ENCODE measurements around the gene STK17A.
"Not testable (repeated sequence)": the region's sequence is repeated elsewhere in the genome, so short reads cannot be mapped to it uniquely, and the experiment has no call there.

The STK17A gene

DNA sequence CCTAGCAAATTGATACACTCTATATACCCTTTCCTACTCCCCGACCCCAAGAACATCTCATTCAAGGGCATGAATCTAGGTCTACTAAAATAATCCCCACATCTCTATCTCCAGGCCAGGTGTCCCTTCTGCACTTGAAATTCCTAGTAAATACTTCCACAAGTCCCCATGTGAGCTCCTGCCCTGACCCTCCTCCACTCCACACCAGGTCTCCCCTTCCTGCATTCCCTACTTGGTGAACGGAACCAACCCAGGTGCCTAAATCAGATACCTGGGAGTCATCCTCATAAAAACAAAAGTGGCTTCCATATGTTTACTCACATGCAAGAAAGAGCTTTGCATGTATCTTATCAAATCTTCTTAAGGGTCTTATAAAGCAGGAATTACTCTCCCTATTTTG, 77.2 kb downstream of the STK17A start:
- DNase-seq, result no peak

- no peak for DNase-seq
Measured at GRCh38 chr7:43664681-43665080, 81.8 kb downstream of the STK17A start.

DNA sequence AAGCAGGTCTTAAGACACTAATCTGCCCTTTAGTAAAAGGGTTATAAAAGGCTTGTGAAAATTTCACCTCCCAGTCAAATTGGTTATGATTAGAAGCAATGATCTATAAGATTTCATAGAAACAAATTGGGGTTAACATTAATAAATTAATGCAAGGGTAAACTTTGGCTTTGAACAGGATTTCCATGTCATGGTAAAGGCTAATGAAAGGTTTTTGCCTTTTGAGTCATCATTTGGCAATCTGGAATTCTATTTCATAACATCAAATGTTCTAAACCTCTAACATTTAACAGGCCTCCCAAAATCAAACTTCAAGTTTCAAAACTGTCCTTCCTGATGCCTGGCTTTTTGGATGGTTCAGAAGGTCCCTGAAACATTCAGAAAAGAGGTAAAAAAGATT, 84.0 kb downstream of the STK17A start:
- DNase-seq, result no peak

DNA sequence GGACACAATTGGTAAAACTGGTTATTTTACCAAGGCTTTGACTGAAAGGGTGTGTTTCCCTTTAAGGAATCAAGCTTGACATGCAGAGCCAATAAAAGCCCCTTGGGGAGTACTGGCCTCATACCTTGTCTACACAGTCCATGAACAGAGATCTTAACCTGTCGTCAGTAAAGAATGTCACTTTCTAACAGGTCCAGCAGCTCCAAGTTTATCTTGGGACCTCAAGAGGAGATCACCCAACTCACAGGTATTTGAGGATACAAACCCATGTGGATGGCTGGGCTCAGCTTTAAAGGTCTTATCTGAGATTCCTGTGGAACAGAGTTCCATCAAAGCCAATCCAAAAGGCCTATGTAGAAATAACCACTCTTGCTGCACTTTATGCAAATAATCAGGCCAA, 85.1 kb downstream of the STK17A start:
- no peak for DNase-seq

DNA sequence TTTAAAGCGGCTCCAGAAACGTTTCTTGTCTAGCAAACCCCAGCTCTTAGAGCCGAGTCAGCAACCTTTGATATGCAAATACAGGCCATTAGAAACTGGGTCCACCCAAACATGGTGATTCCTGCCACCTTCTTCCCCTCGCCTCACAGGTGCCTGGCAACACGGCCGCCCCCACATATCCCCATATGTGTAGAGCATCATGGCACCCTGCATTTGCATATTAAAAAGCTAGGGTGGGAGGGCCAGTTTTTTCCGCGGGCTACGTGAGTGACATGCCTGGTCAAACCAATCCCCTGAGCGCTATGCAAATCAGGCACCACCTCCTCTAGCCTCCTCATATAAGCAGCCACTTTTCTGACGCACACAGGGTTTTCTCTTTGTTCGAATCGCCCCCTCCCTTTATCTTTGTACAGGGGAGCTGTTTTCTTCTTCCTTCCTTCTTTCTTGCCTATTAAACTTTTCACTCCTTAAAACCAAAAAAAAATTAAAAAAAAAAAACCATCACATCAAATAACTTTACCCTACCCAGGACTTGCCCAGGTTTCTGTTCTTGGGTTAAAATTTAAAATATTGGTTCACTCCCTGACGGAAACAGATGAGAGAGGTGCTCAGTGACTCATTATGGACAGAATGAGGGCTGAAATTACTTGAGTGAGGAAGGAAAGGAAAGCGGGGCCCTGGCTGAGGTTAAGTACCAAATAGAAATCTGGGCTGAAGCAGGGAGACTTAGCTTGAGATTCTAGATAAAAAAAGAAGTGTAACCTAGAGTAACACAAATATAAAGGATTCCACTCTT, 86.6 kb downstream of the STK17A start:
- DNase-seq, result no peak

- DNase-seq, result no peak
Measured at GRCh38 chr7:43671521-43671920, 88.6 kb downstream of the STK17A start.

DNA sequence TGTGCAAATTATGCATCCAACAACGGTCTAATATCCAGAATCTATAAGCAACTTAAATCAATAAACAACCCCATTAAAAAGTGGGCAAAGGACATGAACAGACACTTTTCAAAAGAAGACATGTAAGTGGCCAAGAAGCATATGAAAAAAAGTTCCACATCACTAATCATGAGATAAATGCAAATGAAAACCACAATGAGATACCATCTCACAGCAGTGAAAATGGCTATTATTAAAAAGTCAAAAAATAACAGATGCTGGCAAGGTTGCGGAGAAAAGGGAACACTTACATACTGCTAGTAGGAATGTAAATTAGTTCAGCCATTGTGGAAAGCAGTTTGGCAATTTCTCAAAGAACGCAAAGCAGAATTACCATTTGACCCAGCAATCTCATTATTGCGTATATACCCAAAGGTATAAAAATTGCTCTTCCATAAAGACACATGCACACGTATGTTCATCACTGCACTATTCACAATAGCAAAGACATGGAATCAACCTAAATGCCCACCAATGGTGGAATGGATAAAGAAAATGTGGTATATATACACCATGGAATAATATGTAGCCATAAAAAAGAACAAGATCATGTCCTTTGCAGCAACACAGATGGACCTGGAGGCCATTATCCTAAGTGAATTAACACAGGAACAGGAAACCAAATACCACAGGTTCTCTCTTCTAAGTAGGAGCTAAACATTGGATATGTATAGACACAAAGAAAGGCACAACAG, 90.5 kb downstream of the STK17A start:
- not testable (repeated sequence) for DNase-seq

DNA sequence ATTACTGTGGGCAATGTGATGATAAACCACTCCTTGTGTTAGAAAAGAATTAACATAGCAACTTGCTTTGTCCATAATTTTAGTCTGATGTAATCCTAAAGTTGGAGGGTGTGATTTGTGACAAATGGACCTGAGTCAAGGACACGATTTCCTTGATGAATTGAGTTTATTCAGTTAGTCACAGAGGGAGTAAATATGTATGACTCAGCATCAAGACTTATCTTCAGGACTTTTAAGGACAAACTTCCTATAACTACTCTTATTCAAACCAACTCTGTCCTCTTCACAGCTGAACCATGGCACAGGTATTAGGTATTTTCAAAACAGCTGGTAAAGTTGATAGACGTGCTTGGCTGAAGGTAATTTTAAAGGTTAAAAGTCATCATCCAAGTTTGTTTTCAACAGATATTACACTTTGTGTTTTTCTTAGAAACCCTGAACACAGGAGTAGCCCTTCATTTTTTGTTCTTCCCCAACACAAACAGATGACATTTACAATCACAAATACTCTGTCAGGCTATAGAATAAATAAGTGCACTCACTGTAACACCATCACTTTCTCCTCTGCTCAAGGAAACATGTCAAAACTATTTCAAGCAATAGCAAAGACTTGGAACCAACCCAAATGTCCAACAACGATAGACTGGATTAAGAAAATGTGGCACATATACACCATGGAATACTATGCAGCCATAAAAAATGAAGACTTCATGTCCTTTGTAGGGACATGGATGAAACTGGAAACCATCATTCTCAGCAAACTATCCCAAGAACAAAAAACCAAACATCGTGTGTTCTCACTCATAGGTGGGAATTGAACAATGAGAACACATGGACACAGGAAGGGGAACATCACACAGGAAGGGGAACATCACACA, 91.9 kb downstream of the STK17A start:
- DNase-seq, result no peak

Measured in GDM1 (cell line).